OCI-LY3 (cell line): ENCODE data around the gene ZNF689.

Experiments
- H2AFZ ChIP-seq: fragments of 200-600, 300-600 bp; shearing (Covaris generic); 2 replicates; pipeline ENCODE4 v1.6.0; 2014; ENCODE audit warnings: antibody characterized with exemption, low read depth, low read length
- H3K27ac ChIP-seq: fragments of 200-600, 300-600 bp; sonication (generic); 2 replicates; pipeline ENCODE4 v1.5.1; 2014; ENCODE audit warnings: mild to moderate bottlenecking, low read length, moderate library complexity, mixed read lengths
- H3K27me3 ChIP-seq: fragments of 200-600, 300-600 bp; sonication (generic); 2 replicates; pipeline ENCODE4 v1.6.1; 2014; ENCODE audit warnings: low read depth, low read length, mixed read lengths
- H3K36me3 ChIP-seq: fragments of 200-600, 300-600 bp; sonication (generic); replicated peaks from 2 replicates; pipeline ENCODE3; 2014; ENCODE audit warnings: low read depth, low read length, mixed read lengths
- H3K4me1 ChIP-seq: fragments of 300-600, 200-600 bp; sonication (generic); 2 replicates; pipeline ENCODE4 v1.6.1; 2014; ENCODE audit warnings: low read length, mixed read lengths
- H3K4me2 ChIP-seq: fragments of 200-600, 300-600 bp; sonication (generic); 2 replicates; pipeline ENCODE4 v1.6.1; 2014; ENCODE audit warnings: low read length, mixed read lengths
- H3K4me3 ChIP-seq: fragments of 300-600, 200-600 bp; sonication (generic); 2 replicates; pipeline ENCODE4 v1.5.1; 2014; ENCODE audit warnings: antibody characterized with exemption, mild to moderate bottlenecking, low read length, moderate library complexity
- H3K79me2 ChIP-seq: fragments of 300-600, 200-600 bp; shearing (Covaris generic); 2 replicates; pipeline ENCODE4 v1.6.1; 2014; ENCODE audit warnings: mild to moderate bottlenecking, low read length, mixed read lengths
- H3K9ac ChIP-seq: fragments of 300-600, 200-600 bp; shearing (Covaris generic); 2 replicates; pipeline ENCODE4 v1.6.0; 2014; ENCODE audit warnings: mild to moderate bottlenecking, low read length, moderate library complexity
- H3K9me3 ChIP-seq: fragments of 200-600, 300-600 bp; shearing (Covaris generic); 2 replicates; pipeline ENCODE4 v1.6.1; 2014; ENCODE audit warnings: low read length, mixed read lengths; ENCODE audit not compliant: insufficient read depth
- H4K20me1 ChIP-seq: fragments of 200-600, 300-600 bp; sonication (generic); 2 replicates; pipeline ENCODE4 v1.6.1; 2016; ENCODE audit warnings: low read length, mixed read lengths; ENCODE audit not compliant: insufficient read depth
- EZH2phosphoT487 ChIP-seq: fragments of 200-600 bp; shearing (Covaris generic); IDR thresholded peaks from 2 replicates; pipeline ENCODE4 v1.6.1; 2018; ENCODE audit warnings: antibody characterized with exemption, mixed run types, low read depth
- TF ChIP-seq, protein P1 (sequence below): fragments of 200-600, 300-600 bp; sonication (generic); IDR thresholded peaks from 2 replicates; pipeline ENCODE4 v1.5.1; 2014; ENCODE audit warnings: antibody characterized with exemption, low read length, low read depth

ZNF689 gene

DNA sequence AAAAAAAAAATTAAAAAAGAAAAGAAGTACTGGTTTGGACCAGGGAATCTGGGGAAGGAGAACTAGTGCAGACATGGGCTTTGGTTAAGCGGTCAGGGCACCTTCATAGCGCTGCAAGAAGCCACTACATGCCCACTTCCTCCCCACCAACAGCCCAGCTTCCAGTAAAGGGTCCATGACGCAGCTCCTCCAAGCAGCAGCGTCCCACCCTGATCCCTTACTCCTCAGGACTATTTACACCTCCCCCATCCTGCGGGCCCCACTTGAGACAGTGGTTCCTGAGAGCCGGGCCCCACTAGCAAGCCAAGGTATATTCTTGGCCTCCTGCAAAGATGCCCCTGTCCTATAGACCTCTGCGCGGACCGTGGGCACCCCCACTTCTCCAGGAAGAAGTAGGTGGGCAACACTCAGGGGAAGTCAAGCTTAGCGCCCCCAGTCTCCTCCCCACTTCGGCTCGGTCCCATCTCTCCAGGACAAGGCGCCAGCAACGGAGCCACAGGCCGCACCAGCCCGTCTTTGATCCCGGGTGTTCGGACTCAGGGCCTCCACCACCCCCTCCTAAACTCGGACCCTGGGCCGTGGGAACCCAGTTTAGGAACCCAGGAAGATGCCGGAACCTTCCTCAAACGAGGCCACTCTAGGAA, 39.7 kb upstream of the ZNF689 start:
- TF ChIP-seq EZH2phosphoT487: no peak
- no peaks in the 10 kb centered on the region for H3K27me3 ChIP-seq
- H3K79me2 ChIP-seq: peaks cover 22% of the 10 kb centered on the region
- peaks cover 14% of the 10 kb centered on the region for H3K36me3 ChIP-seq
- peak overlapping the region; percentile 58 for H2AFZ ChIP-seq
- H3K4me3 ChIP-seq: peak overlapping the region; percentile 96
- peak overlapping the region; percentile 86 for H3K4me2 ChIP-seq
- peaks cover 23% of the 10 kb centered on the region for H3K4me1 ChIP-seq
- no peaks in the 10 kb centered on the region for H4K20me1 ChIP-seq
- no peaks in the 10 kb centered on the region for H3K9me3 ChIP-seq
- H3K27ac ChIP-seq: peak overlapping the region; percentile 78
- H3K9ac ChIP-seq: peak overlapping the region; percentile 75

DNA sequence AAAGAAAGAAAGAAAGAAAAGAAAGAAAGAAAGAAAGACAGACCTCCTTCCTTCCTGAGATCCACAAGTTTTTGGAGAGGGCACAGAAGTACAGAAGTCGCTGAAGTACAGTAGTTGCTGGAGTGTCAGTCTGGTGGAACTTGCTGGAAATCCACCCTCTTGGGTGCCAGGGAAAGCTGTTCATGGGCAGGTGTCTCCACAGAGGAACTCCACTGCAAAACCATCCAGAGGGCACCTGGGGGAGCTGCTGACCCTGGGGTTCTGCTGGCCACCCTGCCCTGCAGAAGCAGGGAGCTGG, 37.0 kb upstream of the ZNF689 start:
- H3K4me2 ChIP-seq: no peak overlapping the region
- H4K20me1 ChIP-seq: no peaks in the 10 kb centered on the region
- H2AFZ ChIP-seq: no peak overlapping the region
- H3K4me3 ChIP-seq: no peak overlapping the region
- H3K79me2 ChIP-seq: peaks cover 11% of the 10 kb centered on the region
- H3K9me3 ChIP-seq: no peaks in the 10 kb centered on the region
- no peaks in the 10 kb centered on the region for H3K36me3 ChIP-seq
- TF ChIP-seq, protein P1, sequence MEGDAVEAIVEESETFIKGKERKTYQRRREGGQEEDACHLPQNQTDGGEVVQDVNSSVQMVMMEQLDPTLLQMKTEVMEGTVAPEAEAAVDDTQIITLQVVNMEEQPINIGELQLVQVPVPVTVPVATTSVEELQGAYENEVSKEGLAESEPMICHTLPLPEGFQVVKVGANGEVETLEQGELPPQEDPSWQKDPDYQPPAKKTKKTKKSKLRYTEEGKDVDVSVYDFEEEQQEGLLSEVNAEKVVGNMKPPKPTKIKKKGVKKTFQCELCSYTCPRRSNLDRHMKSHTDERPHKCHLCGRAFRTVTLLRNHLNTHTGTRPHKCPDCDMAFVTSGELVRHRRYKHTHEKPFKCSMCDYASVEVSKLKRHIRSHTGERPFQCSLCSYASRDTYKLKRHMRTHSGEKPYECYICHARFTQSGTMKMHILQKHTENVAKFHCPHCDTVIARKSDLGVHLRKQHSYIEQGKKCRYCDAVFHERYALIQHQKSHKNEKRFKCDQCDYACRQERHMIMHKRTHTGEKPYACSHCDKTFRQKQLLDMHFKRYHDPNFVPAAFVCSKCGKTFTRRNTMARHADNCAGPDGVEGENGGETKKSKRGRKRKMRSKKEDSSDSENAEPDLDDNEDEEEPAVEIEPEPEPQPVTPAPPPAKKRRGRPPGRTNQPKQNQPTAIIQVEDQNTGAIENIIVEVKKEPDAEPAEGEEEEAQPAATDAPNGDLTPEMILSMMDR: no peak
- TF ChIP-seq EZH2phosphoT487: no peak
- H3K27ac ChIP-seq: no peak overlapping the region
- H3K27me3 ChIP-seq: no peaks in the 10 kb centered on the region
- H3K9ac ChIP-seq: no peak overlapping the region
- peaks cover 12% of the 10 kb centered on the region for H3K4me1 ChIP-seq

DNA sequence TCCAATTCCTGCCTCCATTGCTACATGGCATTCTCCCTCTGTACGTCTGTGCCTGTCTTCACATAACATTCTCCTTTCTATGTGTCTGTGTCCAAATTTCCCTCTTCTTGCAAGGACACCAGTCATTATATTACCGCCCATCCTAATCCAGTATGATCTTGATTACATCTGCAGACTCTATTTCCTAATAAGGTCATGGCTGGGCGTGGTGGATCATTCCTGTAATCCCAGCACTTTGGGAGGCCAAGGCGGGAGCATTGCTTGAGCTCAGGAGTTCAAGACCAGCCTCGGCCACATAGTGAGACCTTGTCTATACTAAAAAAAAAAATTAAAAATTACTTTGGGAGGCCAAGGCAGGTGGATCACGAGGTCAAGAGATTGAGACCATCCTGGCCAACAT, 35.5 kb upstream of the ZNF689 start:
- H4K20me1 ChIP-seq: no peaks in the 10 kb centered on the region
- no peaks in the 10 kb centered on the region for H3K27me3 ChIP-seq
- no peaks in the 10 kb centered on the region for H3K79me2 ChIP-seq
- peaks cover 8% of the 10 kb centered on the region; the same call in 1 of the 2 replicates for H3K4me1 ChIP-seq
- H3K36me3 ChIP-seq: no peaks in the 10 kb centered on the region
- no peaks in the 10 kb centered on the region for H3K9me3 ChIP-seq
- no peak overlapping the region for H3K27ac ChIP-seq
- TF ChIP-seq EZH2phosphoT487: no peak
- TF ChIP-seq, protein P1: no peak
- no peak overlapping the region for H3K9ac ChIP-seq
- H3K4me2 ChIP-seq: no peak overlapping the region
- H2AFZ ChIP-seq: no peak overlapping the region
- H3K4me3 ChIP-seq: no peak overlapping the region

DNA sequence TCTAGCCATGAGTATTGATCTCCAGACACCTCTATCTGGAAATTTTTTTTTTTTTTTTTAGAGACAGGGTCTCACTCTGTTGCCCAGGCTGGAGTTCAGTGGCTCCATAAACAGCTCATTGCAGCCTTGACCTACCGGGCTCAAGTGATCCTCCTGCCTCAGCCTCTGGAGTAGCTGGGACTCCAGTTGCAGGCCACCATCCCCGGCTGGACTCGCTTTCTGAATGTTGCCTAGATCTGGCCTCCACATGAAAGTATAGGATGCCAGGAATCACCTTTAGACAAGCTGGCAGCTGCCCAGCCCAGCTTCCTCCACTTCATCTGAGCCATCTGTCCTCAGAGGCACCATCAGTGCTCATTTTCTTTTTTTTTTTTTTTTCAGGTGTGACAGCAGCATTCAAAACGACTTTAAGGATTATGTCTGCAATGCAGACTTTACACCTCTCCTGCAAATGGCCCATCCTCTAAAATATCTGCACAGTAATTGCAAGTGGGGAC, 34.2 kb upstream of the ZNF689 start:
- no peak for TF ChIP-seq EZH2phosphoT487
- TF ChIP-seq, protein P1: no peak
- no peak overlapping the region for H2AFZ ChIP-seq
- no peaks in the 10 kb centered on the region for H3K27me3 ChIP-seq
- H3K4me3 ChIP-seq: no peak overlapping the region
- H3K4me2 ChIP-seq: no peak overlapping the region
- no peaks in the 10 kb centered on the region for H3K36me3 ChIP-seq
- no peaks in the 10 kb centered on the region for H4K20me1 ChIP-seq
- H3K27ac ChIP-seq: no peak overlapping the region
- H3K9me3 ChIP-seq: no peaks in the 10 kb centered on the region
- no peak overlapping the region for H3K9ac ChIP-seq
- no peaks in the 10 kb centered on the region for H3K79me2 ChIP-seq
- H3K4me1 ChIP-seq: no peaks in the 10 kb centered on the region
